NT2/D1 (cell line): Measurements from ENCODE around the gene LRRC71.

Experiments used
- SUZ12 ChIP-seq: IDR thresholded peaks from 2 replicates; pipeline ENCODE4 v1.6.1; 2011; ENCODE audit not compliant: insufficient read length, insufficient read depth; ENCODE audit errors: extremely low read depth
- YY1 ChIP-seq: IDR thresholded peaks from 2 replicates; pipeline ENCODE4 v1.6.1; 2011; ENCODE audit not compliant: insufficient read length, insufficient read depth
- ZNF274 ChIP-seq: IDR thresholded peaks from 2 replicates; pipeline ENCODE4 v1.6.1; 2011; ENCODE audit warnings: mild to moderate bottlenecking, low read depth, low read length

GRCh38 chr1:156936191-156936590, 15.8 kb downstream of the LRRC71 start:
- TF ChIP-seq YY1 (no peak), ZNF274 (no peak), SUZ12 (no peak)
